Calu3 (cell line): Measurements from ENCODE around the gene BRCC3. TPM values are rescaled to one million over a fixed set of nuclear protein-coding genes. Genes with fewer than 3 reads are reported as not detected.
"Not testable (repeated sequence)": the region's sequence is repeated elsewhere in the genome, so short reads cannot be mapped to it uniquely, and the experiment has no call there.

Experiments used
- BruUV-seq: library from RNA; stranded (reverse); fragments of 400-500 nt; replicated peaks from 2 replicates; lab custom pipeline; 2021; lab: Mats Ljungman, UMichigan
- CTCF ChIA-PET: fragments of 300-600 bp; sonication (Branson Sonifier 250); formaldehyde crosslinking; loops from one replicate; lab custom pipeline; 2022; ENCODE audit warnings: antibody characterized with exemption; lab: Charles Lee
- DNase-seq: peaks from one replicate; pipeline ENCODE4 v3.0.0; 2022
- H3K27ac Mint-ChIP-seq: one replicate; pipeline ENCODE4 v1.8.0; 2022; ENCODE audit warnings: mixed read lengths; ENCODE audit not compliant: unreplicated experiment
- H3K27me3 Mint-ChIP-seq: one replicate; pipeline ENCODE4 v1.8.0; 2022; ENCODE audit warnings: mixed read lengths; ENCODE audit not compliant: unreplicated experiment
- H3K36me3 Mint-ChIP-seq: one replicate; pipeline ENCODE4 v1.8.0; 2022; ENCODE audit warnings: mild to moderate bottlenecking, moderate library complexity, mixed read lengths; ENCODE audit not compliant: insufficient read depth, unreplicated experiment
- H3K4me1 Mint-ChIP-seq: one replicate; pipeline ENCODE4 v1.8.0; 2022; ENCODE audit warnings: mild to moderate bottlenecking, low read depth, mixed read lengths; ENCODE audit not compliant: unreplicated experiment
- H3K4me3 Mint-ChIP-seq: one replicate; pipeline ENCODE4 v1.8.0; 2022; ENCODE audit warnings: mild to moderate bottlenecking, low read depth, moderate library complexity, mixed read lengths; ENCODE audit not compliant: unreplicated experiment
- H3K9me3 Mint-ChIP-seq: one replicate; pipeline ENCODE4 v1.8.0; 2022; ENCODE audit warnings: low read depth, mixed read lengths; ENCODE audit not compliant: unreplicated experiment
- intact Hi-C: fragments of 100-400 bp; cut with micrococcal nuclease; formaldehyde crosslinking; loops from one replicate; pipeline ENCODE4 v1.10.0; 2022; ENCODE audit not compliant: unreplicated experiment
- total RNA-seq: library from RNA; stranded (reverse); gene quantifications from 2 replicates; pipeline ENCODE4 v1.2.3, GENCODE V29; 2022
- TF ChIP-seq, protein P1 (sequence below): fragments of 200-600 bp; IDR thresholded peaks from one replicate; pipeline ENCODE4 v1.8.0; 2022; ENCODE audit warnings: antibody characterized with exemption; ENCODE audit not compliant: unreplicated experiment

Gene BRCC3
- total RNA-seq, 1 experiment from 2014 or later: 35.9 TPM

DNA sequence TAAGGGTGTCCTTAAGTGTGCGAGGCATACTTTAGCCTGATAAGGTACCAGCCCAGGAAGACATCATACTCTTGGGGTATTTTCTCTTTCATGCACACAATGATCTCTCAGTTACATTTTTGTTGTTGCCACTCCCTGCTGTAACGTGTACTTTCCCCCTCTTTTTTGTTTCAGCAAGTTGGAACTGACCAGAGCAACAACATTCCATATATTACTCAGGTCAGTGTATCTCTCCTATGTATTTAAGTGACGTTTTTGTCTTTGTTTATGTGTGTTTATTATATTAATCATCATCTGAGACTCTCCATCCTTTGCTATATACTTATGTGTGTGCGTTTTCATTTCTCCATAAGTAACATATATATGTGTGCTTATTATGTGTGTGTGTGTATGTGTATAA is 73.6 kb downstream of the BRCC3 start:
- H3K36me3 Mint-ChIP-seq: no peaks in the 10 kb centered on the region
- TF ChIP-seq, protein P1, sequence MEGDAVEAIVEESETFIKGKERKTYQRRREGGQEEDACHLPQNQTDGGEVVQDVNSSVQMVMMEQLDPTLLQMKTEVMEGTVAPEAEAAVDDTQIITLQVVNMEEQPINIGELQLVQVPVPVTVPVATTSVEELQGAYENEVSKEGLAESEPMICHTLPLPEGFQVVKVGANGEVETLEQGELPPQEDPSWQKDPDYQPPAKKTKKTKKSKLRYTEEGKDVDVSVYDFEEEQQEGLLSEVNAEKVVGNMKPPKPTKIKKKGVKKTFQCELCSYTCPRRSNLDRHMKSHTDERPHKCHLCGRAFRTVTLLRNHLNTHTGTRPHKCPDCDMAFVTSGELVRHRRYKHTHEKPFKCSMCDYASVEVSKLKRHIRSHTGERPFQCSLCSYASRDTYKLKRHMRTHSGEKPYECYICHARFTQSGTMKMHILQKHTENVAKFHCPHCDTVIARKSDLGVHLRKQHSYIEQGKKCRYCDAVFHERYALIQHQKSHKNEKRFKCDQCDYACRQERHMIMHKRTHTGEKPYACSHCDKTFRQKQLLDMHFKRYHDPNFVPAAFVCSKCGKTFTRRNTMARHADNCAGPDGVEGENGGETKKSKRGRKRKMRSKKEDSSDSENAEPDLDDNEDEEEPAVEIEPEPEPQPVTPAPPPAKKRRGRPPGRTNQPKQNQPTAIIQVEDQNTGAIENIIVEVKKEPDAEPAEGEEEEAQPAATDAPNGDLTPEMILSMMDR: no peak
- no TSS peak for BruUV-seq
- no peak overlapping the region for H3K27ac Mint-ChIP-seq
- no peaks in the 10 kb centered on the region for H3K27me3 Mint-ChIP-seq
- no peaks in the 10 kb centered on the region for H3K9me3 Mint-ChIP-seq
- no peaks in the 10 kb centered on the region for H3K4me1 Mint-ChIP-seq
- CTCF ChIA-PET: no interaction called here
- no peak overlapping the region for H3K4me3 Mint-ChIP-seq
- DNase-seq: no peak
- intact Hi-C loops: no loop called here

DNA sequence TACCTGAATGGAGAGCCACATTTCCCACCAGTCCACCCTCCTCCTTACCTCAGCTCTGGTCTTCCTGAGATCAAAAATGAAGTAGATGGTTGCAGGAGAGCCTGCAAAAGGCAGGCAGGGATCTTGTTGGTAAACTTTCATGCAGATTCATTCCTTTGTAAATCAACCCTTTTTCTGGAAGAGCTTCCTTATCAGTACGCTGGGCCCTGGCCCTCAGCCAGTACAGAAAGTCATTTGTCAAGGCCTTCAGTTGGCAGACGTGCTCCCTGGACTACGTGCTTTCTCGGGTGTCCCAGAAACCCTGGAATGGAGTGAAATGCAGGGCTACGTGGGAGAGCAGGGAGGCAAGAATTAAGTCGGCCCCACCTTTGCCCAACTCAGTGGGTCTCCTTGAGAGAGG is 76.3 kb downstream of the BRCC3 start:
- H3K4me1 Mint-ChIP-seq, BruUV-seq, CTCF ChIA-PET, H3K9me3 Mint-ChIP-seq, H3K36me3 Mint-ChIP-seq, H3K4me3 Mint-ChIP-seq, H3K27ac Mint-ChIP-seq, DNase-seq: not testable (repeated sequence)
- peaks cover 12% of the 10 kb centered on the region for H3K27me3 Mint-ChIP-seq
- intact Hi-C loops: loop anchor here (2.0 kb wide), 1 partner anchor 53 kb away; no protein-coding TSS in a partner anchor

DNA sequence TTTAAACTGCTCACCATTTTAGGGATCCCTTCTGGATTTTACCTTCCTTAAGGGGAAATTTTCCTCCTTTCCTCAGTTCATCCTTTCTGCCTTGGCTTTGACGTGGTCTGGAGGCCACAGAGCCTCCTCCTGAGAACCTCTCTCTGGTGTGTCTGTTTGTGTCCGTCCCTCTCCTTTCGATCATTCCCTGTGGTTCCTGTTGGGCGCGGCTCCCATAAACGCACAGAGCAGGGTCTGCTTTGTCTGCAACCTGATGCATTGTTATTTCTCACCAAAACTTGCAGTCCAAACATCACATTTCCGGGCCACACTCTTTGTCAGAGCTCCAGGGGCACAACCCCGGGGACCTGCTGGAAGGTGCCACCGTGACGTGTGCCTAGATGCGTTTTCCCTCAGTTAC is 76.9 kb downstream of the BRCC3 start:
- H3K4me1 Mint-ChIP-seq, BruUV-seq, H3K9me3 Mint-ChIP-seq, H3K27ac Mint-ChIP-seq, H3K4me3 Mint-ChIP-seq, H3K36me3 Mint-ChIP-seq, DNase-seq: not testable (repeated sequence)
- intact Hi-C loops: loop anchor here (2.0 kb wide), 1 partner anchor 53 kb away; no protein-coding TSS in a partner anchor
- CTCF ChIA-PET: interaction anchor here (1.3 kb wide), 1 partner anchor 230 kb away, joined by 9 read pairs; no protein-coding TSS in a partner anchor
- H3K27me3 Mint-ChIP-seq: peaks cover 12% of the 10 kb centered on the region

DNA sequence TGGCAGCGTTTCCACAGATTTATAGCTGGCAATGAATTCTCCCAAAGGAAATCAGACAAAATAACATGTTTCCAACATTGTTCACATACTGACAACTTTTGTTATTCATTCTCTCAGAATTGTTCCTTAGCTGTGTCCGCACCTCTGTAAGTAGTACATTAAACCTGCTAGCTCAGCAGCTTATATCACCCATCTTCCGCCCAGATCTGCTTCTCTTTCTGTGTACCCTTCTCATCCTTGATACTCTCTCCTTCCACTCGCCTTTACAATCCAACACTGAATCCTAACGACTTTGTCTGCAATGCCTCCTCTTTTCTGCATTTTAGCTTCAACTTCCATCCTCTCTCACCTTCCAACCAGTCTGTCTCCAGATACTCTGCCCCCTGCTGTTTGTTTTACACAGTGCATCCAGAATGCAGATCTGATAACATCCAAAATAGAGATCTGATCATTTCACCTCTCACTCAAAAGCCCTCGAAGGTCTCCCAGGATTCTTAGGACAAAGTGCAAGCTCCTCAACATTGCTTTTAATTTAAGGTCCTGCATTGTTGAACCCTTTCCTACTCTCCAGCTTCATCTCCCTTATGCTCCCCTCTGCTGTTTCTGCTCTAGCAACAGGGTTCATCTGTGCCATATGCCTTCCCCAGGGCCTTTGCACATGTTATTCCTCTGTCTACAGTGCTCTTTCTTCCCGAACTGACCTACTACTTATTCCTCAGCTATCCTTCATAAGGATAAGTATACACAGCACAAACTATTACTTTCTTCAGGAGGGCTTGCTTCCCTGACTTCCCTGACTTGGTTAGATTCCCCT is 77.6 kb downstream of the BRCC3 start:
- Mint-ChIP-seq H3K9me3 (peaks cover 3% of the 10 kb centered on the region), H3K27me3 (peaks cover 12% of the 10 kb centered on the region), H3K27ac (no peak overlapping the region), H3K36me3 (no peaks in the 10 kb centered on the region), H3K4me1 (no peaks in the 10 kb centered on the region), H3K4me3 (no peak overlapping the region)
- DNase-seq: peak; percentile 38
- TF ChIP-seq, protein P1: peak; percentile 56
- CTCF ChIA-PET: interaction anchor here (1.3 kb wide), 1 partner anchor 231 kb away, joined by 9 read pairs; no protein-coding TSS in a partner anchor
- intact Hi-C loops: loop anchor here (2.0 kb wide), 1 partner anchor 54 kb away; no protein-coding TSS in a partner anchor
- BruUV-seq: no TSS peak

DNA sequence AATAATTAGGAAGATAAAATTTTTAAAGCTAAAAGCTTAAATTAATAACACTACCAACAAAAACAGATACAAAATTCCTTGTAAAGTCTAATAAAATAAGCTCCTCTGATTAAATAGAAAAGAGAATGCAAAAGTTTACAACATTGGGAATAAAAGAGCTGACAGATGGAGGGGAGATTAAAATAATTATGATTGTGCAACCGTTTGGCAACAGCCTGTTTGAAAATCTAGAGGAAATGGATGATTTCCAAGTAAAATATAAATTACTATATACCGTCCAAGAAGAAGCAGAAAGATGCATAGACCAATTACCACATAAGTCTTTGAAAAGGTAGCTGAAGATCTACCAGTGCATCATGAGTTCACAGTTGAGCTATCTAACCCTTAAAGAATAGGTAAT is 98.6 kb downstream of the BRCC3 start:
- intact Hi-C loops: no loop called here
- H3K4me3 Mint-ChIP-seq: no peak overlapping the region
- no TSS peak for BruUV-seq

More for the DNA sequence above, 98.6 kb downstream of the BRCC3 start:
- CTCF ChIA-PET: no interaction called here
- no peaks in the 10 kb centered on the region for H3K36me3 Mint-ChIP-seq
- no peaks in the 10 kb centered on the region for H3K27me3 Mint-ChIP-seq
- TF ChIP-seq, protein P1: no peak
- no peaks in the 10 kb centered on the region for H3K4me1 Mint-ChIP-seq
- H3K27ac Mint-ChIP-seq: no peak overlapping the region
- no peak for DNase-seq
- H3K9me3 Mint-ChIP-seq: no peaks in the 10 kb centered on the region

Other genes with a start within 250 kb of the BRCC3 start
- not detected in 2 replicates for gene SMIM9, start 236.8 kb upstream of the BRCC3 start, total RNA-seq
- gene F8A1, start 185.2 kb upstream of the BRCC3 start, total RNA-seq: 20.8 and 24.4 TPM in 2 replicates
- 1.6 and 2.2 TPM in 2 replicates for gene F8, start 48.8 kb upstream of the BRCC3 start, total RNA-seq
- 33.5 and 45.4 TPM in 2 replicates for gene FUNDC2, start 44.7 kb upstream of the BRCC3 start, total RNA-seq
- 0.59 and 2.1 TPM in 2 replicates for gene CMC4, start 372 bp upstream of the BRCC3 start, total RNA-seq
- 12.5 and 17.1 TPM in 2 replicates for gene MTCP1, start 372 bp upstream of the BRCC3 start, total RNA-seq
- gene VBP1, start 145.0 kb downstream of the BRCC3 start, total RNA-seq: 56.3 and 58.1 TPM in 2 replicates
- 0.38 and 0.44 TPM in 2 replicates for gene RAB39B, start 193.0 kb downstream of the BRCC3 start, total RNA-seq